Measurements from ENCODE around the gene IL1RAPL1.

IL1RAPL1 gene

DNA sequence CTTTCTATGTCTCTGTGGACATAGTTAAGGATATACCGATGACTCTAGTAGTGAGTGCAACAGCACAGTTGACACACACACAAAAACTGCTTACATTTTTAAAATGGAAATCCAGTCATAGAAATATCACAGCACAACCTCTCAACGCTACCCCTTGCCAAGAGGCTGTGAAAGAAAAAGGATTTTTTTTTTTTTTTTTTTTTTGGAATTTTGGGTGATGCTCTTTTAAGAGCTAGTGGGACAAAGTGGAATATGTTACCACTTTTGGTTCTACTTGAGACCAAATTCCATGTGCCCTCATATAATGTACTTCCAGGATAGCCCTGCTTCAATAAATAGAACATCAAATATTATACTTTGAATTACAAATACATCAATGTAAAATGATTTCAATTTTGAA, 1247.1 kb downstream of the IL1RAPL1 start:
- DNase-seq, result no peak

- DNase-seq, result no peak
These were observed 1247.5 kb downstream of the IL1RAPL1 start for GRCh38 chrX:29834764-29835163.

DNA sequence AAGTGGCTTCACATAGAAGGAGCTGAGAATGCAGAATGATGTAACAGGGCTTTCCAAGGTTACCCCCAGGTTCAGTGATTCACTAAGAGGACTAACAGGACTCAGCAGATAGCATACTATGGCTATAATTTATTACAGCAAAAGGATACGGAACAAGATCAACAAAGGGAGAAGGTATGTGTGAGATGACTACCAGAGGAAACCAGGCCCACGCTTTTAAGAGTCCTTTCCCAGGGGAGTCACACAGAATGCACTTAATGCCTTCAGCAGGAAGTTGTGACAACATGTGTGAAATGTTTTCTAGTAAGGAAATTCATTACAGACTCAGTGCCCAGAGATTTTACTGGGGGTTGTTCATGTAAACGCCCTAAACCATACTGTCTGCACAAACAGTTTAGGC, 1254.5 kb downstream of the IL1RAPL1 start:
- DNase-seq, result no peak

GRCh38 chrX:29842552-29842951, 1255.3 kb downstream of the IL1RAPL1 start:
- no peak for DNase-seq

DNA sequence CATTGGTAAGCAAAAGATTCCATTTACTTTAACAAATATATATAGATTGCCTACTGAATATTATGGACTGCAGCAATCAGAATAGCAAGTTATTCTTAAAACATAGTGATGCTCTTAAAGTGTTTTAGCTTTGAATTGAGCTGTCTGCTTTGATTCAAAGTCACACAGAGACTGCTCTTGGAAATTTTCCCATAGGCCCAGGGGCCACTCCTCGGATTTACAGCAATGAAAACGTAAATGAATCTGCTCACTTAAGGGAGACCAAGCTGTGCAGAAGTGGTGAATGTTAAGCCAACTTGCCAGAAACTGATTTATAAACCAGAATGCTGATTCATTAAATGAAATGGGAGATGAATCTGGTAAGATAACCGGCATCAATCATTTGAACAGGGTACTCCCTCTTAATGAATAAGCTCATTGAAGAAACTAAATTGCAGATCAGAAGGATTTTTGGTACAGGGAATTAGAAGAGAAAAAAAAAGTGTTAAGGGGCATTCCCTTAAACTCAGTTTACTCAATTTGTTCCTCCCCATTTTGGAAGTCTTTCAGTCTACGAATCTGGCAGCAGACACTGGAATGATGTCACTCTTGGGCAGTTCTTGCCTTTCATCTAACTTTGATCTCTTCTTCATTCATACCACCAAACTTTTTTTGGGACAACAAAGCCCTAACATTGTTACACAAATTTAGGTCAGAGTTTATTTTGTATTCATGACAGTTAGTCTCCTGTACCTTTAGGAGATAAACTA, 1264.8 kb downstream of the IL1RAPL1 start:
- DNase-seq, result no peak

DNA sequence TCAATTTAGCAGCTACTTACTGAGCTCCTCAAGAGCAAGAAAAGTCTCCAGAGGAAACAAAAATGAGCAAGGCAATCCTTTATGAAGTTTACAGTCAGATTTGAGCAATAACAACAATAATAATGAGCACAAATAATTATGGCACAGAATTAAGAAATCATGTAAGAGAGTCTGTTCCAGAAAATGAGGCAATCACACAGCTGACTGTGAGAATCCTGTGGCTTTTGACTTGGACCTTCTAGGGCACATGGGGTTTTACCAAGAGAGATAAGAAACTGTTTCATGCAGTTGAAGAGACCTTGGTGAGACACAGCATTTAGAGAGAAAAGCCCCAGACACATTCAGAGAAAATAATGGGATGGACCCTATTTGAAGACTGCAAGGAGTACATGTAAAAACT, 1265.5 kb downstream of the IL1RAPL1 start:
- no peak for DNase-seq

DNA sequence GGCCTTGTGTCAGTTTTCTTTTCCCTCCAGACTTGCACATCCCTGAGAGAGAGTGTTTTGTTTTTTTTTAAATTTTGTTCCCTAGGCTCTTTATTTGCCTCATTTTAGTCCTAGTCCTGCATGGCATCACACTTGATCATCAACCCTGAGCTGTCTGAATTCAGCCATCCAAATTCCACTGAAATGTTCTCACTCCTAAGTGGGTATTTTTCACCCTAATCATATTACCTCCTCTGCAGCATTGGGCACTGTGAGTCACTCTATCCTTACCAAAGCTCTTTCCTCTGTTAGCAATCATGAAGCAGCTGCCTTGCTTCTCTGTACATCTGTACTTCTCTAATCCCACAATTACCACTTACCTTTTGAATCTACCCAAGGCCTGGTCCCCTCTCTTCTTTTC, 1271.5 kb downstream of the IL1RAPL1 start:
- DNase-seq, result no peak

DNA sequence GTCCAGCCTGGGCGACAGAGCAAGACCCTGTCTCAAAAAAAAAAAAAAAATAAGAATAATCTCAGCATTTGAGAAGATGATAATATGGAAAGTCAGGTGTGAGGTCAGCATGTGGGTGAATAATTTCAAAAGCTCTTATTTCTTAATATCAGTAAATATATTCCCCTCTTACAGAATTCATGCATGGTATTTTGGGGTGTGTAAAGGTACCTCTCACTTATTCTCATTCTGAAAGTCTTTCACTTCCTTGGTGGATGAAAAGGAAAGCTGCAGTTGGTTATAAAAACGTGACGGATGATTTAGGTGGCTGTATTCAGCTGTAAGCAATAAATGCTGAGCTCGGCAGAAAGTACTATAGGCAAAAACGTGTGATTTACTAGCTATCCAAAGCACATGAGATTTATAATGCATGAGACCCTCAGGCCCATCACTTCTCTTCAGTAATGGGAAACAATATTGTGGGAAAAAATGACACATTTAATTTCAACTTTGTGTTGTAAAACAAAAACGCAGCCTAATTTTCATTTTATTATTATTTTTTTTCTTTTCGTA, 1275.0 kb downstream of the IL1RAPL1 start:
- DNase-seq, result no peak

GRCh38 chrX:29867971-29868370, 1280.7 kb downstream of the IL1RAPL1 start:
- no peak for DNase-seq

- no peak for DNase-seq
These were observed 1282.6 kb downstream of the IL1RAPL1 start for GRCh38 chrX:29869837-29870236.

DNA sequence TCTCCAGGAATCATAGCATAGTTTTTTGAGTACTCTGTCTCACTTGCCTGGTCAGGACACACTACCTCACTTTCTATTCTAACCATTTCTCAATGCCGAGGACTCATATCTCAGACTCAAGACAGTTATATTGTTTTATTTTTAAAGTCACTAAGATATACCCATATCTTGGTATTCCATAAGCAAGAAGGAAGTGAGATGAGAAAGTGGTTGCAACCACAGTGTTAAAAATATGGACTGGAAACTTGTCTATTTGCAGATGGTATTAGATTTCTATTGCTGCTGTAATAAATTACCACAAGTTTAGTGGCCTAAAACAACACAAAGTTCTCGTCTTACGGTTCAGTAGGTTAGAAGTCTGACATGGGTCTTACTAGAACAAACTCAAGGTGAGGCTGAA, 1283.4 kb downstream of the IL1RAPL1 start:
- no peak for DNase-seq

DNA sequence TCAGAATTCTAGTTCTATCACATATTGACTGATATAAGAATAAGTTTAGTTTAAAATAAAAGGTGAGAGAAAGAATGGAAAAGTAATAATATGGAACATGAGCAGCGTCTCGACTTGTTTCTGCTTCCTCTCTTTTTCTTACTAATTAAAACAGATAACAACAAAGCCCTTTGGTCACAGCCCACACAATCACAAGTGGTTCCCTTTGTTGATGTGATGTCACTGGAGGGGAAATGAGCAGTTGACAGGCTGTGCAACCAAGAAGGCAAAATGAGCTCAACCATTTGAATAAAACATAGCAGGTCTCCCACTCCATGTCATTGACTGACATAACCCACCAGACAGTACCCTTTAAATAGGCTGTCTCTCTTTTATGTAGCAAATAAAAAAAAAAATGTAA, 1285.6 kb downstream of the IL1RAPL1 start:
- no peak for DNase-seq

DNA sequence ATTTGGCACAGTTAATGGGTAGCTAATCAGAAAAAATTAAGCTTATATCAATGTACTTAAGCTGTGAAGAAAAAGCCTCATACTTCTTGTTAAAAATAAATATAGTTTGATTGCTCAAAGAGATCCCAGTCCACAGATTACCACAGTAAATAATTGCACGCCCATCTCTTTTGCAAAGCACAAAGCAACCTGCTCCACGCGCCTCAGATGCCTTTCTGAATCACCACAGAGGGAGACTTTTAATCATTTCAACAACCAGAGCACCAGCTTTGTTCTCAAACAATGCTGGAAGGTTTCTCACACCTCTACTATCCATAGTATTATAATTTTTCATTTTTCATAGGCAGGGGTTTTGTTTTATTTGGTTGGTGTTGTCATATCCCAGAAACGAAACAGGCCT, 1289.5 kb downstream of the IL1RAPL1 start:
- no peak for DNase-seq

- no peak for DNase-seq
These were observed 1293.7 kb downstream of the IL1RAPL1 start for GRCh38 chrX:29880977-29881376.

DNA sequence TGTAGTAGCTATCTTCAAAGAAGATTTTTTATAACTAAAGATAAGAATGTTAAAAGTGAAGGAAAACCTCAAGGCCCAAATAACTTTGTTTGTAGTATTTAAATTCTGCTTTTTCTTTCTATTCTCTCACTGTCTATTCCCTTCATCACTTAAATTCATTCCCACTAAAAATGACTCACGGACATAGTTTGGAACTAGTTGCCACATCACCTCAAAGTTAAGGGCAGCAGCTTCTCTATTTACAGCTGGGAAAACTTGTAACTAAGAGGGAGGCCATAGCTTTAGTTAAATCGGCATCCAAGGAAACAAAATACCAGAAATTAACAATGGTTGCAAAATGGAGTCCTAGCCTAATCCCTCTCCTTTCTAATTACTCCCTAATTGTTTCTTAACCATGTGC, 1302.8 kb downstream of the IL1RAPL1 start:
- DNase-seq, result no peak

DNA sequence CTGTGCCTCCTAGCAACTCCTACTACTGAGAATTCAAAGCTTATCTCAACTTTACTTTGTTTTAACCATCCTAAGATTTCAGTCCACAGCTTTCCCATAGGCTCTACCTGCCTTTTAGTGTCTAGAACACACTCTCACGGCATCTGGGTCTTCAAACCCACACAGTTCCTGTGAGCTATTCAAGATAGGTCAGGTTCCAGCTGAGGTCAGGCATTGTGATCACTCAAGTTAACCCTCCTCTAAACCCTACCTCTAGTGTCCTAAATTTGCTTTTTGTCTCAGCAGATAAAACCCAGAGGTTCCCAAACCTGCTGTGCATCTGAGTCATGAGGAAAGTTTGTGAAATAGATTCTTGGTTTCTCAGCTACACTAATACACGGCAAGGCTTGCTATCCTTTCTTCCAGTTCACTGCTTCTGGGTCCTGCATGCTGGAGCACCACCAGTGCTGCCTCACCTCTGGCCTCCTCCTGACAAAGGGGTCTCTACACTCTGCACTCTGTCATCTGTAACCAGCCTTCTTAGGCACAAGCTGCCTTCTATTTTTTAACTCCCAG, 1303.5 kb downstream of the IL1RAPL1 start:
- DNase-seq, result no peak

- DNase-seq, result no peak
These were observed 1314.8 kb downstream of the IL1RAPL1 start for GRCh38 chrX:29902004-29902403.

GRCh38 chrX:29903360-29903759, 1316.1 kb downstream of the IL1RAPL1 start:
- DNase-seq, result no peak

- no peak for DNase-seq
These were observed 1324.4 kb downstream of the IL1RAPL1 start for GRCh38 chrX:29911673-29912072.

- no peak for DNase-seq
These were observed 1326.4 kb downstream of the IL1RAPL1 start for GRCh38 chrX:29913647-29914046.

DNA sequence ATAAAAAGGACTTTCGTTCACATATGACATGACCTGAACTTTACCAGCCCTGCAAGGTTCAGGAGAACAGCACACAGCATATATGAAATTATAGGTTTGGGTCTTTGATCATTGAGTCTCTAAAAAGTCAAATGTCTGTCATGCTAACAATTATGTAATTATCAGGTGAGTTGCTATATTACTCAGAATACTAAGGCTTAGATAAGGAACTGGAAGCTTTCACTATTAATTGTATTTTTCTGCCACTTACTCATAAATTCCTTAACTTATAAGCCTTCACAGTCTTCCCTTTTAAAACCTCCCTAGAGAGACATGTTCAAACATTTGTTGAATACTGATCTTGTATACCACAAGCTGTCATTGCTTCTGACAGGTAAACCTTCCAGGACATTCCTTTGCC, 1335.4 kb downstream of the IL1RAPL1 start:
- no peak for DNase-seq

GRCh38 chrX:29926056-29926455, 1338.8 kb downstream of the IL1RAPL1 start:
- DNase-seq, result no peak

- DNase-seq, result no peak
These were observed 1339.4 kb downstream of the IL1RAPL1 start for GRCh38 chrX:29926659-29927058.

DNA sequence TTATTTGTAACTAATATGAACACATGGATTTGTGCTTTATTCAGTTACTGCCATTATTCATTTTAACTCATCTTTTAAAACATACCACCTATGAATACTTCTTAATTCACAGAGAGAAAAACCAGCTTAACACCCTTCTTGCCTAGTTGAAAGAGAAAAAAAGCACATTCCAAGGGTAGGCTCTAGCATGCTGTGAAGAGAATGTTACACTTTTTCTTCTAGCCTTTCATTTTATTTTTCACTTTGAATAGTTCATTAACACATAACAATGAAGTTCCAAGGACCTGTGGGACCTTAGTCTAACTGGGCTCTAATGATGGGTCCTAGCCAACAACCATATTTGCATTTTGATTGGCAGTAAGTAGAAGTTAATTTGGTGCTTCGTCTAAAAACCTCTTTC, 1348.2 kb downstream of the IL1RAPL1 start:
- no peak for DNase-seq

DNA sequence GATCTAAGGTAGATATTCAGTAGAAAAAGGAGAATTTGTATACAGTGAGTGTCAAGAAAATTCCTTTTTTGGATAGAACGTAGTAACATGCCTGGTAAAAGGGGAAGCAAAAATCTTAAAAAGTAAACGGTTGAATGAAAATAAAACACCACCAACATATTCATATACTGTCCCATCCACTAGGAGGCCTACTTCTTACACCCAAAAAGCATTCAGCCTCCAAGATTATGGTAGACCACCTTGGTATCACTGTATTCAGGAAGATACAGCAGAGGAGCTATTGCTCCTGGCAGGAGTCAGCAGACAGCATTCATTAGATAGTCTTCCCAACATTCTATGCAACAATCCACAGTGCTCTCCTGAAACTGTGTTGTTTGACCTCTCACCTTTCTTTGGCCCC, 1353.5 kb downstream of the IL1RAPL1 start:
- DNase-seq, result no peak
